HUDEP-2 (cell line): ENCODE measurements around the gene CACNB1.
"Not testable (repeated sequence)": the region's sequence is repeated elsewhere in the genome, so short reads cannot be mapped to it uniquely, and the experiment has no call there.

Source experiments
- DNase-seq, 76 experiments: peaks; one replicate each; lab custom pipeline; 2025; ENCODE audit not compliant: unreplicated experiment in 76 of 76; lab: John Stamatoyannopoulos, UW

The CACNB1 gene

GRCh38 chr17:39129544-39129943 lies 67.9 kb downstream of the CACNB1 start:
- not testable (repeated sequence) for DNase-seq

GRCh38 chr17:39126436-39126835 lies 71.0 kb downstream of the CACNB1 start:
- DNase-seq, result no peak

- DNase-seq, result no peak
These were observed 72.2 kb downstream of the CACNB1 start for GRCh38 chr17:39125143-39125875.

- DNase-seq, result no peak
These were observed 73.8 kb downstream of the CACNB1 start for GRCh38 chr17:39123627-39124026.
